MG63 (cell line): ENCODE measurements around the gene CCDC33. TPM values are rescaled to one million over a fixed set of nuclear protein-coding genes. Genes with fewer than 3 reads are reported as not detected.

Experiments used
- DNase-seq: peaks from one replicate; pipeline ENCODE4 v3.0.0-alpha.2; 2020
- H3K27me3 ChIP-seq: fragments of 250-450 bp; sonication (Bioruptor Pico); 2 replicates; pipeline ENCODE4 v1.5.1; 2020; ENCODE audit warnings: mild to moderate bottlenecking, moderate library complexity
- H3K36me3 ChIP-seq: fragments of 250-450 bp; sonication (Bioruptor Pico); 2 replicates; pipeline ENCODE4 v1.5.1; 2020; ENCODE audit warnings: mild to moderate bottlenecking, moderate library complexity
- H3K4me3 ChIP-seq: fragments of 250-450 bp; sonication (Bioruptor Pico); 2 replicates; pipeline ENCODE4 v1.5.1; 2020; ENCODE audit warnings: mild to moderate bottlenecking, moderate library complexity
- H3K9me3 ChIP-seq: fragments of 250-450 bp; sonication (Bioruptor Pico); 2 replicates; pipeline ENCODE4 v1.5.1; 2020; ENCODE audit warnings: mild to moderate bottlenecking, moderate library complexity
- total RNA-seq: library from RNA; depleted of rRNA; stranded (reverse); fragments of >200 nt; shearing (Covaris generic); gene quantifications from 2 replicates; pipeline ENCODE4 v1.2.3, GENCODE V29; 2014; ENCODE audit warnings: low replicate concordance

The CCDC33 gene
- total RNA-seq, 1 experiment from 2014 or later, result not detected

GRCh38 chr15:74261041-74261440 is 24.9 kb downstream of the CCDC33 start:
- no peak for DNase-seq
- Histone ChIP-seq H3K36me3 (no peaks in the 10 kb centered on the region), H3K4me3 (no peak overlapping the region), H3K9me3 (no peaks in the 10 kb centered on the region), H3K27me3 (peaks cover 9% of the 10 kb centered on the region)

DNA sequence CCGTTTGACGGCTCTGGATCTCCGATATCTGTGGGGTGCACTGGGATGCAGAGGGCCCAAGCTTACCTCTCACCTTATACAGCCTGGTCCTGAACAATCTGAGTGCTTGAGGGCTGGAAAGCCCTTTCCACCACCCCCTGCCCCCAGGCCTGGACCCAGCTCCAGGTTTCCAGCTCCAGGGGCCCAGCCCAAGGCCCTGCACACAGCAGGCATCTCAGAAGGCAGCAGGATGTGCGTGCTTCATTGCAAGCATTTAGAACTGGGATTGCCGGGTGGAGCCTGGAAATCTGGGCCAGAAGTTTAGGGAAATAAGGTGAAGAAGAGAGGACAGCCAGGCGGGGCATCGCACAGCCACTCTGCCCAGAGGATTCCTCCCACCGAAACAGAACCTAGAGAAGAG is 25.6 kb downstream of the CCDC33 start:
- H3K27me3 ChIP-seq, result peaks cover 15% of the 10 kb centered on the region

DNA sequence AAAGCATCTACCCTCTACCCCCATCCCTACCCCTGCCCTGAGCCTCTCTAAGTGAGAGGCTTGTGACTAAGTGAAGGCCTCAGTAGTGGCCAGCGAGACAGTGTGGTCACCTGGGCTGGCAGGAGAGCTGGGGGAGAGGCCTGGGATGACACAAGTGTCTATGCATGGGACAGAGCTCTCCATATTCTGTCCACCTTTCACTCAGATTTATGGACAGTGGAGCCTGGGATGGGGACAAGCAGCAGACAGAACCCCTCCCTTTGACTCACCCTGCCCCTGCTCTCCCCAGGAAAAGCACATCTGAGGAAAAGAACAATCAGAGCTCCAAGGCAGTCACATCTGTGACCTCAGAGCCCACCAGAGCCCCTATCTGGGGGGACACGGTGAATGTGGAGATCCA is 26.0 kb downstream of the CCDC33 start:
- Histone ChIP-seq H3K36me3 (no peaks in the 10 kb centered on the region), H3K27me3 (peaks cover 15% of the 10 kb centered on the region), H3K4me3 (no peak overlapping the region), H3K9me3 (no peaks in the 10 kb centered on the region)
- no peak for DNase-seq

More for the DNA sequence above, 25.6 kb downstream of the CCDC33 start:
- Histone ChIP-seq H3K4me3 (no peak overlapping the region), H3K36me3 (no peaks in the 10 kb centered on the region), H3K9me3 (no peaks in the 10 kb centered on the region)
- DNase-seq, result no peak

GRCh38 chr15:74262625-74263024 is 26.5 kb downstream of the CCDC33 start:
- no peaks in the 10 kb centered on the region for H3K9me3 ChIP-seq
- no peak for DNase-seq
- H3K27me3 ChIP-seq, result peaks cover 15% of the 10 kb centered on the region
- H3K4me3 ChIP-seq, result no peak overlapping the region
- no peaks in the 10 kb centered on the region for H3K36me3 ChIP-seq

DNA sequence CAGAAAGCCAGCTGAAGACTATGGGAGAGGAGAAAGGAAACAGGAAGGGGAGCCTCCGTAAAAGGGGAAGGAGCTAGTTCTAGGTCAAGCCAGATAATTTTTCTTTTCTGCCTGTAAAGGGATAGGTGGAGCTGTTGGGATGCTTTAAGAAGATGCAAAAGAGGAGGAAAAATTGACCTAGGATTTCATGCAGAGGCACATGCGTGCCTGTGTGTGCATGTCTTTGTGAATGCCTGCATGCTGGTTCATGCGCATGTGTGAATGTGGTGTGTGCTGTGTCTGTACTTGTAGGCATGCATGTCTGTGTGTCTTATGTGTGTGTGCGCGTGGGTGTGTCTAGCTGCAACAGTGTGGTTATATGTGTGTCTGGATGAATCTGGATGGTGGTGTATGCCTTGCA is 27.3 kb downstream of the CCDC33 start:
- Histone ChIP-seq H3K27me3 (peaks cover 15% of the 10 kb centered on the region), H3K9me3 (no peaks in the 10 kb centered on the region), H3K4me3 (no peak overlapping the region), H3K36me3 (no peaks in the 10 kb centered on the region)
- DNase-seq, result no peak

GRCh38 chr15:74264081-74264501 is 28.0 kb downstream of the CCDC33 start:
- no peak for DNase-seq
- Histone ChIP-seq H3K9me3 (no peaks in the 10 kb centered on the region), H3K4me3 (no peak overlapping the region), H3K36me3 (no peaks in the 10 kb centered on the region), H3K27me3 (peaks cover 15% of the 10 kb centered on the region)

DNA sequence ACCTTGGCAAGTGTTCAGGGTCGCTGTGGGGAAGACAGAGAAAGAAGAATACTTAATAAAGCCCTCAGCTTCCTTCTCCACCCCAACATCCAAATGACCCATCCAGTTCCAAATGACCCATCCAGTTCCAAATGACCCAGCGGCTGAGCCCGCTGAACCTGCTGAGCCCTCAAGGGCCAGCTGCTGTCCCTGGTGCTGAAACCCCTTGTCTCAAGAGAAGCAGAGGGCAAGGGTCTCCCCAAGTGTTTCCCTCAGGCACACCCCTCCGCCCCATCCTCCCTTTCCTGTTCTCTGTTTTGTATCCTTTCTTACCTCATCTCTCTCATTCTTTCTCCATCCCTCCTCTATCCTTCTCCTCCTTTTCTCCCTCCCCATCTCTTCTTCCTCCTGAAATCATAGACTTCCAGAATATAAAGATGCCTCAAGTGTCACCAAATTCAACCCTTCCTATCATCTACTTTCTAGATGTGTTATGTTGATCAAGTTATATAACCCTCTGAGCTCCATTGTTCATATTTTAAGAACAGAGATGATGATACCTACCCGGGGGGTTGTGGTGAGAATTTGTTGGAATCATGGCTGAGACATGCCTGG is 29.0 kb downstream of the CCDC33 start:
- DNase-seq, result no peak
- H3K4me3 ChIP-seq, result no peak overlapping the region
- H3K27me3 ChIP-seq, result peaks cover 15% of the 10 kb centered on the region
- no peaks in the 10 kb centered on the region for H3K9me3 ChIP-seq
- H3K36me3 ChIP-seq, result no peaks in the 10 kb centered on the region

- Histone ChIP-seq H3K36me3 (no peaks in the 10 kb centered on the region), H3K4me3 (no peak overlapping the region), H3K27me3 (peaks cover 15% of the 10 kb centered on the region), H3K9me3 (no peaks in the 10 kb centered on the region)
- DNase-seq, result no peak
Observed at GRCh38 chr15:74268020-74268419, 31.9 kb downstream of the CCDC33 start.

- Histone ChIP-seq H3K4me3 (no peak overlapping the region), H3K27me3 (peaks cover 15% of the 10 kb centered on the region), H3K36me3 (no peaks in the 10 kb centered on the region), H3K9me3 (no peaks in the 10 kb centered on the region)
- no peak for DNase-seq
Observed at GRCh38 chr15:74269362-74270035, 33.4 kb downstream of the CCDC33 start.

- Histone ChIP-seq H3K9me3 (no peaks in the 10 kb centered on the region), H3K27me3 (peaks cover 13% of the 10 kb centered on the region), H3K4me3 (no peak overlapping the region), H3K36me3 (no peaks in the 10 kb centered on the region)
- DNase-seq, result no peak
Observed at GRCh38 chr15:74270155-74270554, 34.0 kb downstream of the CCDC33 start.

DNA sequence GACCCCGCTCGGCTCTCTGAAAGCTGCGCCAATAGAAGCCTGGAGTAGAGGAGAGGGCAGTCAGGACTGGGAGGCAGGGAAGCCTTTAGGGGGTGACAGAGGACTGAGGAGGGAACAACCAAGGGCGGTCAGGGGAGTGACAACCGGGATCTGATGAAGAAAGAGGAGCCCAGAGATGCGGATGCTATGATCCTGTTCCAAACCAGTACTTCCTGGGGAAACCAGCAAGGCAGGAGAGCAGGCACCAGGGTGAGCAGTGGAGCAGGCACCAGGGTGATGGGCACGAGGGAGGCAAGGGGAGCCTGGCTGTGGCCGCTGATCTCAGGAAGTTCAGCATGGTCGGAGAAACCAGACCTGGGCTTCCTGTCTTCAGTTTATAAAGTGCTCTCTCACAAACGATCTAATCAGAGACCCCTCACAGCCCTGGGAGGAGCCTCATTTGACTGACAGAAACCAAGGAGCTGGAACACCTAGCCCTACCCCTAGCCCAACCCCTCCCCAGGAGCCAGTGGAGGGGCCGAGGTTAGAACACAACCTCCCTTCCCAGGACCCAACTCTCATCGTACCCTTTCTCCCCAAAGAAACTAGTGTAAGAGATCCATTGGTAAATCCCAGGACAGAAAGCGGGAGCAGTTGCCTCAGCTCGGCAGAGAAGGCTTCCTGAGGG is 34.9 kb downstream of the CCDC33 start:
- Histone ChIP-seq H3K9me3 (no peaks in the 10 kb centered on the region), H3K4me3 (no peak overlapping the region), H3K36me3 (no peaks in the 10 kb centered on the region), H3K27me3 (peaks cover 6% of the 10 kb centered on the region)
- DNase-seq, result no peak

DNA sequence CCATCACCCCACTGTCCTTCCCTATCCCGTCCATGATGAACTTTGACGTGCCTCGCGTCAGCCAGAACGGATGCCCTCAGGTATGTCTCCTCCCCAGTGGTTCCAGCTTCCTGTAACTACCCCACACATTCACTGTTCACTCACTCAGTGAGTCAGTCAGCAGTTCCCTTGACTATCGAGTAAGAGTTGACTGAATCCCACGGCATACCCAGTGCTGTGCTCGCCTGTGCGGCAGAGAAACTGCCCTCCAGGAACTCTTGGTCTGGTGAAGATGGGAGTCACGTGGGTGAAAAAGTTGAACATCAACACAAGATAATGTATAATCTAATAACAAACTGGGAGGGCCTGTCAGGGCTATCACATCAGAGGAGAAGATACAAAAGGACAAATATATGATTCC is 36.7 kb downstream of the CCDC33 start:
- DNase-seq, result no peak
- no peaks in the 10 kb centered on the region for H3K27me3 ChIP-seq

DNA sequence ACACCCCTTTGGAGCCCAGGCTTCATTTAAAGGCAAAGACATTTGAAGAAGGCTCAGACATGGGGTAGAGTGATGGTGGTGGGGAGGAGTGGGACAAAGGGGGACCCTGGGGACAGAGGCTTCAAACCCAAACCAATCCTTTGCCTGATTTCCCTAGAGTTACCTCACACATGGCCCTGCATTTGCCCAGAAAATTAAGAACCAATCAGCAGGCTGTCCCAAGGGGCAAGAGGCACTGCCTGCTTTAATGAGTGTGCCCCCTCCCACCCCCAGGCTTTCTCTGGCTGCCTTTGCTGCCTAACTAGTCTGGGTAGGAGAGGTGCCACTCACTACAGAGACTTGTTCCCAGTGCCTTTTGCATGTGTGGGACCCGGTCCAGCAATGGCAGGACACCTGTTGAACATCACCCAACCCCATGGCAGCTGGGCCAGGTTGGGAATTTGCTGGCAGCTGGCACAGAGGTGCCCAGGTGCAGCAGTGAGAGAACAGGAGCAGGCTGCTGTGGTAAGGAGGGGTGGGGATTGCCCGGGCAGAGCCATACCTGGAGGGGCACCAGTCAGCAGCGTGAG is 38.4 kb downstream of the CCDC33 start:
- Histone ChIP-seq H3K36me3 (no peaks in the 10 kb centered on the region), H3K4me3 (no peak overlapping the region), H3K27me3 (no peaks in the 10 kb centered on the region), H3K9me3 (no peaks in the 10 kb centered on the region)
- DNase-seq, result no peak

More for the DNA sequence above, 36.7 kb downstream of the CCDC33 start:
- H3K36me3 ChIP-seq, result no peaks in the 10 kb centered on the region
- H3K4me3 ChIP-seq, result no peak overlapping the region
- no peaks in the 10 kb centered on the region for H3K9me3 ChIP-seq

GRCh38 chr15:74275957-74276356 is 39.8 kb downstream of the CCDC33 start:
- DNase-seq, result peak; percentile 11
- Histone ChIP-seq H3K36me3 (no peaks in the 10 kb centered on the region), H3K4me3 (no peak overlapping the region), H3K27me3 (no peaks in the 10 kb centered on the region; the same call in 1 of the 2 replicates), H3K9me3 (no peaks in the 10 kb centered on the region)

DNA sequence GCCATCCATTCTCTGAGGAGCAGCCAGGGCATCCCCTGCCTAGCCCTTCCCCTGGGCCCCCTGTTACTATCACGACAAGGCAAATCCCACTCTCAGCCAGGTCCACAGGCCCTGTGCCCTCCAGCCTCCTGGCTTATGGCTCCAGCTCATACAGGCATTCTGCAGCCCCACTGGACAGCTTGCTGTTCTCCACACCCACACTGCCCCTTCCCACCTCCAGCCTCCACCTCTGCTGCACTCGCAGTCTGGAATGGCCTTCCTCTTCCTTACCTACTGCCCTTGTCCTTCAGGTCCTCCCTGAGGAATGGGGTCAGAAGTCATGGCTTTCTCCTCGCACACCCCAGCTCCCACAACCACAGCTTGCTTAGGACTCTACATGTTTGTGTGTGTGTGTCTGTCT is 40.4 kb downstream of the CCDC33 start:
- no peak for DNase-seq
- Histone ChIP-seq H3K36me3 (no peaks in the 10 kb centered on the region), H3K27me3 (no peaks in the 10 kb centered on the region; the same call in 1 of the 2 replicates), H3K9me3 (no peaks in the 10 kb centered on the region), H3K4me3 (no peak overlapping the region)

DNA sequence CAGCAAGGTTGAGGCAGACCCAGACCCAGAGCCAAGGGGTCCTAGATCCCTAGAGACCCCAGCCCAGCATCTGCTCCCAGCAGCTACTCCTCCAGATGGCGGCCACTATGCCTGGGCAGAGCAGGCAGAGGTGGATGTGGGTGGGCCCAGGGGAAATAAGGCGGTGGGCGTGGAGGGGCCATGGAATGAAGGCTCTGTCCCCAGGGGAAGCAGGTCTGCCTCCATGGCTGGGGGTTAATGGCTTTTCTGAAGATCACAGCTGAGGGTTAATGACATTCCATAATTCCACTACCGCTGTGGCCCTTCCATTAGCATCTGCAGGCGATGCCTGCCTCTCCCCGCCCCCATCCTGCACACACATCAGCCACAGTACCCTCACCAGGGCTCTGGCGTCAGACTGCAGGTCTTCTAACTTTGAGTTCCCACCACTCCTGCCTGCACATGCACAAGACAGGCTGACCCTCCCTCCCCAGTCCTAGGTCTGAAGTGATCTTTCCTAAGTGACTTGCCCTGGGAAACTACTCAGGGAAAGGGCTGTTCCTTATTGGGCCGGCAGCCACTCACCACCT is 41.2 kb downstream of the CCDC33 start:
- H3K4me3 ChIP-seq, result no peak overlapping the region
- no peak for DNase-seq
- no peaks in the 10 kb centered on the region for H3K36me3 ChIP-seq
- peaks cover 5% of the 10 kb centered on the region for H3K27me3 ChIP-seq
- no peaks in the 10 kb centered on the region for H3K9me3 ChIP-seq

- no peaks in the 10 kb centered on the region for H3K36me3 ChIP-seq
- H3K4me3 ChIP-seq, result no peak overlapping the region
- H3K9me3 ChIP-seq, result no peaks in the 10 kb centered on the region
- H3K27me3 ChIP-seq, result peaks cover 7% of the 10 kb centered on the region
- DNase-seq, result no peak
Observed at GRCh38 chr15:74278207-74278606, 42.1 kb downstream of the CCDC33 start.
